NK-92 (cell line): Measurements from ENCODE around the gene CDK16.

Experiments
- DNase-seq: peaks from one replicate; lab custom pipeline; 2025; ENCODE audit not compliant: unreplicated experiment; lab: John Stamatoyannopoulos, UW

Gene CDK16

DNA sequence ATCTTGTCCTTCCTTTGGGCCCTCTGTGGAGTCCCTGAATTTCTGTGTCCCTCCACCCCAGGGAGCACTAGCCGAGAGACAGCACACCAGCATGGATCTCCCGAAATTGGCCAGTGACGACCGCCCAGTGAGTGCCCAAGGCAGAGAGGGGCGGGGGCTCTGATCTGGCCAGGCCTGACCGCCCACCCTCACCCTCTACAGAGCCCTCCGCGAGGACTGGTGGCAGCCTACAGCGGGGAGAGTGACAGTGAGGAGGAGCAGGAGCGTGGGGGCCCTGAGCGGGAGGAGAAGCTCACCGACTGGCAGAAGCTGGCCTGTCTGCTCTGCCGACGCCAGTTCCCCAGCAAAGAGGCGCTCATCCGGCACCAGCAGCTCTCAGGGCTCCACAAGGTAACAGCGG, 33.2 kb upstream of the CDK16 start:
- DNase-seq = no peak

DNA sequence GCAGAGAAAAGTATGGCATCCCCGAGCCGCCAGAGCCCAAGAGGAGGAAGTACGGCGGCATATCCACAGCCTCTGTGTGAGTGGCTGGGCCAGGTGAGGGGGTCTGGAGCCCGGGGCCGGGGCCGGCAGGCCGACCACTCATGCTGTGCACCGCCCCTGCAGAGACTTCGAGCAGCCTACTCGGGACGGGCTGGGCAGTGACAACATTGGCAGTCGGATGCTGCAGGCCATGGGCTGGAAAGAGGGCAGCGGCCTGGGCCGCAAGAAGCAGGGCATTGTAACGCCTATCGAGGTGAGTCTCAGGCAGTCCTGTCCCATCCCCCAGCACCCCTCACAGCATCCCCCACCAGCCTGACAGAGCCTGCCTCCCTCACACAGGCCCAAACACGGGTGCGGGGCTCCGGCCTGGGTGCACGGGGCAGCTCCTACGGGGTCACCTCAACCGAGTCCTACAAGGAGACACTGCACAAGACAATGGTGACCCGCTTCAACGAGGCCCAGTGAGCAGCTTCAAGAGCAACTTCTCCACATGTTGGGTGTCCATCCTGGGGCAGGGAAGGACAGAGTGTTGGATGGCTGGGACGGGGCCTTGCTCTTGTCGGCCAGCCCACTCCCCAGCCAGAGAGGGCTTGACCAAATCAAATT, 32.3 kb upstream of the CDK16 start:
- no peak for DNase-seq

DNA sequence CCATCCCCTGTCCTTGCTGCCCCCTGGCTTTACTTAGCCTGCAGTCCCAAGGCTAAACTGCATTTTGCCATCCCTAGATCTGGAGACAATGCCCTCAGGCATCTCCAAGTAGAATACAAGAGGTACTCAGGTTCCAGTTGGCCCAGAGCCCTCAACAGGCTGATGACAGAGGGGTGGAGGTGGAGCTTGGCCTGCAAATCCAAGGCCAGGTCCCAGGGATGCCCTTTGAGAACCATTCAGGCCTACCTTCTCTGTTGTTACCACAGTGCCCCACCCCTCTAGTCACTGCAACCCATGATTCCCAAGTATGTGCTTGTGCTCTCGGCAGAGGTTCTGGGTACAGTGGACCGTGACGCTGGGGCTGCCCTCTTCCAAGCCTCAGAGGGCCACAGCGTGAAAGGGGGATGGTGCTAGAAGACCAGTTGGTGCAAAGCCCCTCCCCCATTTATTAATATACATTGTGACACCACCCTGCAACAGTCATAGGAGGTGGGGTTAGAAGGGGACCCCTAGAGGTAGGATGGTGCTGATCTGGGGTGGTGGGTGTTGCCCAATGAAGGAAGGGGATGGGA, 31.3 kb upstream of the CDK16 start:
- DNase-seq = no peak

DNA sequence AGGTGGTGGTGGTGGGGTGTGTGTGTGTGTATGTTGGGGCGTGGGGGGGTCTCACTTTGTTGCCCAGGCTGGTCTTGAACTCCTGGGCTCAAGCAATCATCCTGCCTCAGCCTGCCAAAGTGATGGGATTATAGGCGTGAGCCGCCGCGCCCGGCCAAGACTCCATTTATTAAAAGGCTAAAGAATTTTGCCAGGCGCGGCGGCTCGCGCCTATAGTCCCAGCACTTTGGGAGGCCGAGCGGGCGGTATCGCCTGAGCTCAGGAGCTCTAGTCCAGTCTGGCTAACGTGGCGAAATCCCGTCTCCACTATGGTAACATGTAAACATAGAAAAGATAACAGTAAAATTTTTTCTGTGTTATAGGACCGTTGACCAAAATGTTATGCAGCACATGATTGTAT, 28.6 kb upstream of the CDK16 start:
- DNase-seq = no peak

DNA sequence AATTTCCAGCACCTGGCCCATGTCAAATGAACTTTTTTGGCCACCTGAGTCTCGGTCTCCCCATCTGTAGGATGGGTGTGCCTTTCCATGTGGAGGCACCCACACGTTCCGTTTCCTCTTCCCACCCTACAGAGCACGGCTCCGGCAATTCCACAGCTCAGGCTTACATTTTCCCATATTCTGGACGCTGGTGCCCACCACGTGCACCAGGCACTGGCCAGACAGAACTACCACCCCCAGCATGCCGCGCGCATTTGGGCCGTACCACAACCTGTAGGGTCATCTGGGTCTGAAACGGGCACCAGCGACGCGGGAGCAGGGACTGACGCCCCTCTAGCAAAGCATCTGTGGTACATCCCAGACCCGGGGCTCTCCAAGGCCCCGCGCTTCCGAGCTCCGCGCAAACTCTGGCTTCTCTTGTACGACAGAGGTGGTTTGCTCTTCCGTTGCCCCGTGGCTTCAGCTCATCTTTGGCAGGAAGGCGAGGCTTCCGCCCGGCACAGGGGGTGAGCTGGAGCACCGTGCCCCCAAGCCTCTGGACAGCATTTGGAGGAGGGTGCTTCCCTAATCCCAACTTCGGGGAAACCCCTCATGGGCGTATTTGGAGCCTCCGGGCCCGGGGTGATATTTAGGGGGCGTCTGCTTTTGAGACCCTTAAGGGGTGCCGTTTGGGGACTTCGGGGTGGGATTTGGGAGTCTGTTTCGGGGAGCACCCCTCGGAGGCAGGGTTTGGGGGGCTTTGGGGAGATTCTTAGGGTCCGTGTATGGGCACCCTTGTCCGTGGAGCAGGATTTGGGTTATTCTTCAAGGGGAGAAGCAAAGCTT, 27.8 kb upstream of the CDK16 start:
- DNase-seq = peak; percentile 6

DNA sequence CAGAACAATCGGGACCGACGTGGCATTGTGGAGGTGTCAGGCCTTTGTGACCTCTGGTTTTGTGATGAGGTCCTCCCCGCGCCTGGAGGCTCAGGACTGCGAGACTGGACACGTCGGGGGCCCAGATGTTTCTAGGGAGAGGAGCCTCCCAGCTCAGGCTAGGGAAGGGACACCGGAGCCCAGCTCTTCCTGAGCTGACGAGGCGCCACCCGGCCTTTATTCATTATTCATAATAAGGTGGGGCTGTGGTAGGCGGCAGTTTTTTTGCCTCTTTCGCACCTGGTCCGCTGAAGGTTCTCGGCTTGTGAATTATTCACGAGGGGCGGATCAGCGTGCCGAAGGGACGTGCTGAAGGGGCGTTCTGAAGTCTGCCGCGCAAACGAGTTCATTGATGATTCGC, 27.1 kb upstream of the CDK16 start:
- no peak for DNase-seq

DNA sequence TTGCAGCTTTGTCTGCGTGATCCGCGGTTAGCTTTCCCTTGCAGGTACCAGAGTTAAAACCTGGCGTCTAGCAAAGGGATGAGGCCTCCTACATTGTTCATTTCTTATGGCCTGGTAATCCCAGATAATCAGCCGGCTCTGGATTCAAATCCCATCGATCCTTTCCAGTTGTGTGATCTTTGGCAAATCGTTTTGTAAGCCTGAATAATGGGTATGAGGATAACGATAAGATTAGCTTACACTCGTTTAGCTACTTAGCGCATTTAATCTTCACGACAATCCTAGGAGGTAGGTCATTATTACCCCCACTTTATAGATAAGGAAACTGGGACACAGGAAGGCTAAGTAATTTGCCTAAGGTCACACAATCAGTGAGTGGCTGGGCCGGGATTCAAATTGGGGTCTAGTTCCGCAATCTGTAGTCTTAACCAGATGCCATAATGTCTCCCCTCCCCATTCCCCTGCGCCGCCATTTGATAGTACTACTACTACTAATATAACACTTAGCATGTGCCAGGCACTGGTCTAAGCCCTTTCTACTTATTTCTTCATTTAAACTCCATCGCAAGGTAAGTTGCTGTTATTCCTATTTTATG, 26.6 kb upstream of the CDK16 start:
- no peak for DNase-seq

DNA sequence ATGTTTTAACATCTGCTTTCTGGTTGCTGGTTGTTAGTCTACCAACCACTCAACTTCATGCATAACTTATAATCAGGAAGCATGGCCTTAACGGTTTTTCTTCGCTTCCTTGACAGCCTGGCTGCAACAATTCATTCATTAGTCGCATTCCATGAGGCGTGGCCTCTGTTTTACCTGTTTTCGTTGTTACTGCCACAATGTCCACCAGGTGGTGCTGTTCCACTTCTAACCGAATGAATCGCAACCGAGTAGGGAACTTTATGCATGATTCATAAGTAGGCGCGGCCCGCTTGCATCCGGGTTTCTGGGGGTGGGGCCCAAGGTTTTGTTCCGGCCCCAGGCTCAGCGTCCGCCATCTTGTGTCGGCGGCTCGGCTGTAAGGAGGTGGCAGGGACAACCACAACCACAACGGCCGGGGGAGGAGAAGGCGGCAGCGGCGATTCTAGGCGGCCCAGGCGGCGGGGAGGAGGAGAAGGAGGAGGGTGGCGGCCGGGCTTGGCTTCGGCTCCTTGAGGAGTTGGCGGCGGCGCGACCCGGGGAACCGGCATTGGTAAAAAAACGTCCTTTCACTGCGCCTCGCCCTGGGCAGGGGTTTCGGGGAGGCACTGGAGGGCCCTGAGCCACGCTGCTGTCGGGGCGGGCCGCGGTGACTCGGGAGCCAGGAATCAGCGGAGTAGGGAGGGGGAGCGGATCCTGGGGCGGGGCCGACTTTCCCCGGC, 24.8 kb upstream of the CDK16 start, which contains the start of gene UBA1:
UBA1 (plus strand) TSS at position 355 of the 719 bp plus-strand sequence. CDS start 4,974 bp downstream, outside the sequence.
- DNase-seq = peak; percentile 30

DNA sequence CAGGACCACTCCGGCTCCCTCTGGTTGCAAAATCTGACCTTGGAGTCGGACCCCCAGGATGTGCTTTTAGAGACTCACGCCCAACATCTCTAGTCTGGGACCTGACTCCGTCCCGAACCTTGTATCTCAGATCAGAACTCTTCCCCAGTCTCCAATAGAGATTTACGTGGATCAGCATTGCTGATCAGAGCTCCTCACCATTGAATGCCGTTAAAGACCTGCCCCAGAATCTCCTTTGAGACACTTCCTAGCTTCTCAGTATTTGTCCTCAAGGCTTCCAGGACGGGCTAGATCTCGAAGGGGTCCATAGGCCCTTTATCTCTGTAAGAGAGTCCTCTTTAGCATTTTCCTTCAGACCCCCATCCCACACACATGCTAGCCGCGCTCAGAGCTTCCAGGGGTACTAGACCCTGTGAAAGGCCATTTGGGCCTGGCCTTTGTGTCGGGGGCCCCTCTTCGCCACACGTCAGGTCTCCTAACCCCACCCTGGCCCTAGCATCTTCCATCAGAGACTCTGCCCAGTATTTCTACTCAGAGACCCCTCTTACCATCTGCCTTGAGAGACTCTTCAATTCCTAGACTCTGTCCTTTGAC, 24.2 kb upstream of the CDK16 start:
- DNase-seq = no peak

DNA sequence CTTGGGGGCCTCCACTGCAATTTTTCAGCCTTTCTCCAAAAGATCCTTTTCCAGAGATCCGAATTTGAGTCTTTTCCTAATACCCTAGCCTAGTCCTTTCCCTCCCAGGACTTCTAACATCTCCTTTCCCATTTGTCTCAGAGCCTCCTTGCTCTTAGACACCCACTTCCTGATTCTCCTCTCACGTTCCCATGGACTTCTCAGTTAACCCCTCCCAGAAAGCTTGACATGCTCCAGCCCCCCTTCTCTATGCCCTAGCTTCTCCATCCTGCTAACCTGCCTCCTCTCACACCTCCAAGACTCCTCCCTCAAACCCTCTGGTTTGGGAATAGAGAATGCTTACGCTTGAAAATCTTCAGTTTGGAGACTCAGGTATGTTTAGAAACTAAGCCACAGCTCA, 22.4 kb upstream of the CDK16 start:
- no peak for DNase-seq

DNA sequence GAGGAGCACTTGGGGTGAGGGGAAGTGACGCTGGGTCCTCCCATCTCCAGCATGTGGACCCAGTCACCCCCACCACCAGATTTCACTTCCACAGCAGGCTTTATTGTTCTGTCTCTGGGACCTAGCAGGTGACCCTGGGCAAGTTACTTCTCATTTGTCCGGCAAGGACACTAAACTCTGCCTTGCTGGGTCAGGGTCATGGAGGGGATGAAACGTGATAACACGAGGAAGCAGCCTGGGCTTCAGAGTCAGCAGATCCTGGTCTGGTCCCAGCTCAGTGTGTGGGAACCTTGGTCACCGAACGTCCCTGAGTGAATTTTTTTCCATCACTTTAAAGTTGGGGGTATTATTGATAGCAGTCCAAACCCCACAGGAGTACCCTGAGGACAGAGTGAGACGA, 21.0 kb upstream of the CDK16 start:
- no peak for DNase-seq

DNA sequence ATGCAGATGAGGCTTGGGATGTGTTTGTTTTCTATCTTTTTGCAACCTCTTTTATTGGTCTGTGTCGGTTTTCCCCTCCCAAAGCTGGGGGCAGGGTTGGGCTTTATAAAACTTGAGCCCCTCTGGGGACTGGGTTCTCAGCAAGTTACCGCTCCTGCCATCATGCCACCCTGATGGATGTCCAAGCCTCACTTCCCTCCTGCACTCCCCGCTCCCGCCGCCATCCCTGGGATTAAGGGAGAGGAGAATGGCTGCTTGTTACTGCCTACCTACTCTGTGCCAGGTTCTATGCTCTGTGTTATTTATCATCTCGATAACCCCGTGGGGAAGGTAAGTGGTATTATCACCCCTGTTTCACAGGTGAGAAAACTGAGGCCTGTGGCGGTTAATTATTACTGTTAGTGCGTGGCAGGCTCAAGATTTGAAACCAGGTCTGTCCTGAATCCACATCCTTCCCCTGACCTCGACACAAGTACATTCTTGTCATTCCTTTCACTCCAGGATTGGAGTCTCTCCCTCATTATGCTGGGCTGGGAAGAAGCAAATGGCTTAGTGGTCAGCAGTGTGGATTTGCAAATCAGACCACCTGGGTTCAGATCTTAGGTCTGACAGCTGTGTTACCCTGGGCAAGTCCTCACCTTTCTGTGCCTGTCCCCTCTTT, 20.3 kb upstream of the CDK16 start:
- DNase-seq = no peak

DNA sequence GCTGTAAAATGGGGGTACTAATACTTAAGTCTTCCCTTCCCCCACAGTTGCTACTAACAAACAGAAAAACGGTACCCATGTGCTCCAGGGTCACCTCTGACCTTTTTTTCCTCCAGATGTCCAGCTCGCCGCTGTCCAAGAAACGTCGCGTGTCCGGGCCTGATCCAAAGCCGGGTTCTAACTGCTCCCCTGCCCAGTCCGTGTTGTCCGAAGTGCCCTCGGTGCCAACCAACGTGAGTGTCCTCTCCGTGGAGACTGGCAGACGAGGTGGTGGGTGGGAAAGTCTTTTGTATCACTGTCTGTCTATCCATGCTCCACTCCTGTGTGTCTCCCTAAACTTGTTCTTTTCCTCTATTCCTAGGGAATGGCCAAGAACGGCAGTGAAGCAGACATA, 19.8 kb upstream of the CDK16 start:
- no peak for DNase-seq

DNA sequence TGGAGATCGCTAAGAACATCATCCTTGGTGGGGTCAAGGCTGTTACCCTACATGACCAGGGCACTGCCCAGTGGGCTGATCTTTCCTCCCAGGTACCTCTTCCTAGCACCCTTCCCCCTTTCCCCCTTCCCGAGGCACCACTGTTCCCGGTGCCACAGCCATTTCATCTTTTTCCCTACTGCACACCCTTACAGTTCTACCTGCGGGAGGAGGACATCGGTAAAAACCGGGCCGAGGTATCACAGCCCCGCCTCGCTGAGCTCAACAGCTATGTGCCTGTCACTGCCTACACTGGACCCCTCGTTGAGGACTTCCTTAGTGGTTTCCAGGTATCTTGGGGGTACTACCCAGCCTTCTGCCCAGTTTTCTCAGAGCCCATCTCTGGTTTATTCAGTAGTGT, 19.2 kb upstream of the CDK16 start:
- DNase-seq = no peak

DNA sequence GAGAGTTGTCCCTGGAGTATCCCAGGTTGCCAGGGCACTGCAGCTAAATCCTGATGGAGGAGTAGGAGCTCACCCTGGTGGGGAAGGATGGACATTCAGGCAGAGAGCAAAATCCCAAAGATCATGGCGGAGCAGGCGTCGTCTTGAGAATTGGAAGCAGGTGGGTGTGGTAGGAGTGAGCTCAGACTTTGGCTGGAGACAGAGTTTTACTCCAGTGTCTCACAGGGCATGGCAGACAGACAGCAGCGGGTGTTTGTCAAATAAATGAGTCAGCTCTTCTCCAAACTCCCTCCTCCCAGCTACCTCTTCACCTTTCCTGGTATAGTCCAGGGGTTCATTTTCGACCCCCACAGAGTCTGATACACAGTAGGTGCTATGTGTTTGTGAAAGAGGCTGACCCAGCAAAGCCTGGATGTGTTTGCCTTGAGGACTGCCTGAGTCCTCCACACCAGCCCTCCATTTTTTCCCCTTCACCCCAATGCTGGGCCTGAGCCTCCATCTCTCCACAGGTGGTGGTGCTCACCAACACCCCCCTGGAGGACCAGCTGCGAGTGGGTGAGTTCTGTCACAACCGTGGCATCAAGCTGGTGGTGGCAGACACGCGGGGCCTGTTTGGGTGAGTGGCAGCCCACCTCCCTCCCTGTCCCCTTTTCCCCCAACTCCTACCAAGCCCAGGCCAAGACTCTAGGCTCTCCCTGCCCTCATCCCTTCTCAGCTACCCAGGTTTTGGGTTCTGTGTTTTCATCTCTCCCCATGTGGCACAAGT, 17.9 kb upstream of the CDK16 start:
- no peak for DNase-seq

DNA sequence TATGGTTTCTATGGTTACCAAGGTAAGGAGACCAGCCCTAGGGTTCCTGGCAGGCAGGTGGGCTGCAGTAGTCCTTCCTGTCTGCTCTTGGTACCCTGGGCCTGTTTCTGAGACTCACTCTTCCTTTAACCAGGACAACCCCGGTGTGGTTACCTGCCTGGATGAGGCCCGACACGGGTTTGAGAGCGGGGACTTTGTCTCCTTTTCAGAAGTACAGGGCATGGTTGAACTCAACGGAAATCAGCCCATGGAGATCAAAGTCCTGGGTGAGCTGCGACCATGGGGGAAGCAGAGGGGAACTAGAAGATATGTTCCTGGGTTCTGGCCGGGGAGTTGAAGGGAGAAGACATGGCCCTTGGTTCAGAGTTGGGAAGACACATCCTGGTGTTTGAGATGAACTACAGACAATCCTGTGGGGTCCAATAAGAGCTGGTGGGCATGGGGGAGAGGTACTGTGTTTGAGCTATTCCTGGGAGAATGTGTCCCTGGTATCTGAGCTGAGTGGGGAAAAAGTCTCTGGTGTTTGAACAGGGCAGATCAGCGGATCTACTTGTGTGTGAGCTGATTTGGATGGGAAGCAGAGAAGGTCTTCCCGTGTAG, 17.0 kb upstream of the CDK16 start:
- no peak for DNase-seq

DNA sequence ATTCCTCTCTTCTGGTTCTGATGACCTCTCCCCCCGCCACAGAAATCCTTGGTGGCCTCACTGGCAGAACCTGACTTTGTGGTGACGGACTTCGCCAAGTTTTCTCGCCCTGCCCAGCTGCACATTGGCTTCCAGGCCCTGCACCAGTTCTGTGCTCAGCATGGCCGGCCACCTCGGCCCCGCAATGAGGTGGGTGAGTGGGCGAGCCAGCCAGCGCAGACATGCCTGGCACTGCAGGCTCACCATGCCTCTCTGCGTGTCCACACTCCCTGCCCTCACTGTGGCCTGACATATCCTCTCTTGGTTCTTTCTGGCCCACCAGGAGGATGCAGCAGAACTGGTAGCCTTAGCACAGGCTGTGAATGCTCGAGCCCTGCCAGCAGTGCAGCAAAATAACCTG, 16.2 kb upstream of the CDK16 start:
- no peak for DNase-seq

DNA sequence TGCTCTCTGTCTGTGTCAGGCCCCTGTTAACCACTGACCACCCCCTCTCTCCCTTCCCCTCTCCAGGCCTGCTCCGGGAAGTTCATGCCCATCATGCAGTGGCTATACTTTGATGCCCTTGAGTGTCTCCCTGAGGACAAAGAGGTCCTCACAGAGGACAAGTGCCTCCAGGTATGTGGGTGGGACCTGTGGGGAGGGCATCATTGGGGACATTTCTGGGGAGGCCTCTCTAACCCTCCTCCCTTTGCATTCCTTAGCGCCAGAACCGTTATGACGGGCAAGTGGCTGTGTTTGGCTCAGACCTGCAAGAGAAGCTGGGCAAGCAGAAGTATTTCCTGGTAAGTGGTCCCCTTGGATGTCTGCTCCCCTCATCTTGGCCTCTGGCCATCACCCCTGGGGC, 15.6 kb upstream of the CDK16 start:
- no peak for DNase-seq

DNA sequence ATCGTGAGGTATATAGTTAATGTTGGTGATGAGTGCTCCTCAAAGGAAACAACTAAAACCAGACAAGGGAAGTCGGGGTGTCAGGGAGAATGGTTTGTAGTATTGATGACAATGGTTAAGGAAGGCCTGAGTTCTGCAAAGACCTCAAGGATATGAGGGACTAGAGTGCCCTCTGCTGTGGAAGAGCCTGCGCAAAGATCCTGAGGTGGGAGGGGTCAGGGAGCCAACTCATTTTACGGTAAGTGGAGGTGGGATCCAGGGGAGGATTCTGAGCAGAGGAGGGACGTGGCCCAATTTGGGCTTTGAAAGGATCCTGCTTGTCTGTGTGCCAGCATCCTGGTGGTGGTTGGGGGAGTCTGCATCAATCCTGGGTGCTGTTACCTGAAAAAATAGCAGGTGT, 13.5 kb upstream of the CDK16 start:
- no peak for DNase-seq
